HG03095 (cell line): Measurements from ENCODE around the gene ISG20.
A peak's percentile ranks its signal among the peaks of the same experiment; 100 is the strongest.

Experiments used
- ATAC-seq: cut with Tn5 transposase; IDR thresholded peaks from one replicate; pipeline ENCODE4 v1.9.1; 2021; ENCODE audit warnings: moderate library complexity; ENCODE audit not compliant: unreplicated experiment

The ISG20 gene

GRCh38 chr15:88638626-88639372 is at the start of gene ISG20:
ISG20 (plus strand) TSS chr15:88639016; CDS start chr15:88639367, 351 bp downstream.
- peak; percentile 56 for ATAC-seq

GRCh38 chr15:88590759-88591158 is 48.1 kb upstream of the ISG20 start:
- no peak for ATAC-seq

GRCh38 chr15:88591384-88591783 is 47.4 kb upstream of the ISG20 start:
- ATAC-seq: no peak

GRCh38 chr15:88603885-88604284 is 34.9 kb upstream of the ISG20 start:
- no peak for ATAC-seq

- ATAC-seq: no peak
Observed at GRCh38 chr15:88604381-88605188, 34.2 kb upstream of the ISG20 start.

GRCh38 chr15:88605189-88606069 is 33.4 kb upstream of the ISG20 start:
- no peak for ATAC-seq

- no peak for ATAC-seq
Observed at GRCh38 chr15:88606070-88606794, 32.6 kb upstream of the ISG20 start.

- ATAC-seq: no peak
Observed at GRCh38 chr15:88607951-88608350, 30.9 kb upstream of the ISG20 start.

GRCh38 chr15:88608607-88609181 is 30.1 kb upstream of the ISG20 start:
- no peak for ATAC-seq

GRCh38 chr15:88609344-88610090 is 29.3 kb upstream of the ISG20 start:
- no peak for ATAC-seq

- no peak for ATAC-seq
Observed at GRCh38 chr15:88610701-88611231, 28.1 kb upstream of the ISG20 start.

GRCh38 chr15:88612186-88612796 is 26.5 kb upstream of the ISG20 start:
- ATAC-seq: no peak

GRCh38 chr15:88613074-88613944 is 25.5 kb upstream of the ISG20 start:
- ATAC-seq: no peak

- ATAC-seq: peak; percentile 59
Observed at GRCh38 chr15:88615303-88616107, 23.3 kb upstream of the ISG20 start.

GRCh38 chr15:88616240-88616639 is 22.6 kb upstream of the ISG20 start:
- ATAC-seq: no peak

GRCh38 chr15:88617031-88617722 is 21.6 kb upstream of the ISG20 start:
- ATAC-seq: no peak
